Neural progenitor cell (in vitro differentiated cells): ENCODE results near the gene ACLY.

Source experiments
- CTCF ChIP-seq: fragments of 200-600 bp; sonication (generic); IDR thresholded peaks from 2 replicates; pipeline ENCODE4 v1.5.1; 2017; ENCODE audit warnings: antibody characterized with exemption, mild to moderate bottlenecking
- EZH2 ChIP-seq: fragments of 200-600 bp; sonication (generic); IDR thresholded peaks from 2 replicates; pipeline ENCODE4 v1.6.1; 2017; ENCODE audit warnings: antibody characterized with exemption, mild to moderate bottlenecking, moderate library complexity

GRCh38 chr17:41942626-41943373 lies 24.0 kb upstream of the ACLY start:
- TF ChIP-seq CTCF = no peak
- TF ChIP-seq EZH2 = no peak
